Tibial nerve (tissue), 4 donors: Measurements from ENCODE around the gene NAP1L4. TPM values are rescaled to one million over a fixed set of nuclear protein-coding genes. Genes with fewer than 3 reads are reported as not detected.
A peak's percentile ranks its signal among the peaks of the same experiment; 100 is the strongest.

ENCODE experiments used
- DNase-seq, 2 donors: peaks; one replicate each; pipeline ENCODE4 v3.0.0-alpha.2; 2019; ENCODE audit warnings: low spot score in 2 of 2
- H3K27ac ChIP-seq, 4 donors: fragments of 200-600 bp; sonication (generic) in 3 of 4; one replicate each; pipeline ENCODE4 v1.5.1; 2017 to 2019; ENCODE audit warnings: mild to moderate bottlenecking in 1 of 4
- H3K27me3 ChIP-seq, 2 donors: fragments of 200-600 bp; sonication (generic) in 1 of 2; one replicate each; pipeline versions ENCODE4 v1.5.1 to v1.6.0; 2017 to 2019
- H3K36me3 ChIP-seq, 3 donors: fragments of 200-600 bp; sonication (generic); one replicate each; pipeline ENCODE4 v1.5.1; 2018 to 2019
- H3K4me1 ChIP-seq, 4 donors: fragments of 200-600 bp; sonication (generic) in 3 of 4; one replicate each; pipeline ENCODE4 v1.5.1; 2017 to 2019
- H3K4me3 ChIP-seq, 4 donors: fragments of 200-600 bp; sonication (generic) in 3 of 4; one replicate each; pipeline ENCODE4 v1.5.1; 2017 to 2019; ENCODE audit warnings: mild to moderate bottlenecking in 1 of 4, moderate library complexity in 1 of 4
- H3K9me3 ChIP-seq, 4 donors: fragments of 200-600 bp; sonication (generic) in 3 of 4; one replicate each; pipeline ENCODE4 v1.5.1; 2017 to 2019
- EP300 ChIP-seq, 2 donors: sonication (generic); formaldehyde crosslinking; IDR thresholded peaks; one replicate each; pipeline ENCODE4 v1.6.1; 2017; ENCODE audit warnings: antibody characterized with exemption in 2 of 2, mild to moderate bottlenecking in 1 of 2
- POLR2A ChIP-seq, 2 donors: fragments of 450-650 bp; IDR thresholded peaks; one replicate each; pipeline ENCODE4 v1.6.1; 2017; ENCODE audit warnings: antibody characterized with exemption in 2 of 2, mild to moderate bottlenecking in 2 of 2, moderate library complexity in 2 of 2
- WGBS, 2 donors: methylation state at CpG; one replicate each; pipeline ENCODE4 v1.1.5; 2018; 5-methylcytosine and 5-hydroxymethylcytosine counted together
- total RNA-seq, 4 donors: library from RNA; depleted of rRNA; stranded (reverse); fragments of >200 nt; gene quantifications; one replicate each; pipeline ENCODE4 v1.1.0, GENCODE V29; 2016
- TF ChIP-seq, protein P1 (sequence below), 5 experiments: fragments of 200-600 bp in 3 of 5; fragments of 450-650 bp in 2 of 5; sonication (generic) in 3 of 5; IDR thresholded peaks; one replicate each; pipeline ENCODE4 v1.5.1; 2016 to 2019; ENCODE audit warnings: antibody characterized with exemption in 5 of 5, mild to moderate bottlenecking in 3 of 5, moderate library complexity in 2 of 5

NAP1L4 gene, protein sequence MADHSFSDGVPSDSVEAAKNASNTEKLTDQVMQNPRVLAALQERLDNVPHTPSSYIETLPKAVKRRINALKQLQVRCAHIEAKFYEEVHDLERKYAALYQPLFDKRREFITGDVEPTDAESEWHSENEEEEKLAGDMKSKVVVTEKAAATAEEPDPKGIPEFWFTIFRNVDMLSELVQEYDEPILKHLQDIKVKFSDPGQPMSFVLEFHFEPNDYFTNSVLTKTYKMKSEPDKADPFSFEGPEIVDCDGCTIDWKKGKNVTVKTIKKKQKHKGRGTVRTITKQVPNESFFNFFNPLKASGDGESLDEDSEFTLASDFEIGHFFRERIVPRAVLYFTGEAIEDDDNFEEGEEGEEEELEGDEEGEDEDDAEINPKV
- 100 to 1,000 TPM in 2 of 4 donors, 10 to 100 TPM in 2; 94.3 to 129 (median 111) TPM for total RNA-seq

DNA sequence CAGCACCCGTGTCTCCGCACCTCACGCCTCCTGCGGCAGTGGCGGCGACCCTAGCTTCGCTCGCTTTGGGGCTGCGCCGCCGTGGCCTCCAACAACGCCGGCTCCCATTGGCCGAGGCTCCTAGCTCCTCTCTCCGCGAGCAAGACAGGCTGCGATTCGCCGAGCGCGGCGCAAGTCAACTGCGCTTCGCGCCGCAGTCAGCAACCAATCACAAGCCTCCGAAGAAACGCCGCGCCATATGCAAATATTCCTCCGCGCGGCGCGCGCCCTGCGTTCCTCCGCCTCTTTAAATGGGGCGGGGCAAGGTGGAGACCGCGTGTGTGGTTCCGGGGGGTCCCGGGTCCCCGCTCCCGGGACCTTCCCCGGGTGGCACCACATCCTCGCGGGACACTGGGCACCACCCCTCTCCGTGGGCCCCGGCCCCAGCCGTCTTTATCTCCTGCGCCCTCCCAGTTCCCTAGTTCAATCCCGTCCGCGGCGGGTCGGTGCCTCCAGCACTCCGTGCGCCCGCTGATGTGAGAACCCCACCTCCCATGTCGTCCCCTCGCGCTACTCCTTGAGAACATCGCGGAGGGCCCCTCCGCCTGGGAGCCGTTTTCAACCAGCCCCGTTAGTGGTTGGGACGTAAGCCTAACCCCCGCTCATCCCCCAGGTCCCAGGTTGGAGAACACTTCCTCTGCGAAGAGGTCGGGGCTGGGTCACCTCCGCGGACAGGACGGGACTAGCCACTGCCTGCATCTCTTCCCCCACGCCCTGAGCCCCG lies at the start of gene NAP1L4:
Gene NAP1L4, minus strand, starts transcription at position 96 of the 763 bp plus-strand sequence. CDS start 13,109 bp downstream, outside the sequence.
- no peaks in the 10 kb centered on the region for H3K36me3 ChIP-seq
- H3K27ac ChIP-seq: peak within 1 kb of the TSS; percentile 82 to 98 (median 92)
- H3K27me3 ChIP-seq: no peaks in the 10 kb centered on the region
- peak; percentile 72 to 86 for TF ChIP-seq EP300 (IDR thresholded peaks at IDR 0.05)
- TF ChIP-seq, protein P1, sequence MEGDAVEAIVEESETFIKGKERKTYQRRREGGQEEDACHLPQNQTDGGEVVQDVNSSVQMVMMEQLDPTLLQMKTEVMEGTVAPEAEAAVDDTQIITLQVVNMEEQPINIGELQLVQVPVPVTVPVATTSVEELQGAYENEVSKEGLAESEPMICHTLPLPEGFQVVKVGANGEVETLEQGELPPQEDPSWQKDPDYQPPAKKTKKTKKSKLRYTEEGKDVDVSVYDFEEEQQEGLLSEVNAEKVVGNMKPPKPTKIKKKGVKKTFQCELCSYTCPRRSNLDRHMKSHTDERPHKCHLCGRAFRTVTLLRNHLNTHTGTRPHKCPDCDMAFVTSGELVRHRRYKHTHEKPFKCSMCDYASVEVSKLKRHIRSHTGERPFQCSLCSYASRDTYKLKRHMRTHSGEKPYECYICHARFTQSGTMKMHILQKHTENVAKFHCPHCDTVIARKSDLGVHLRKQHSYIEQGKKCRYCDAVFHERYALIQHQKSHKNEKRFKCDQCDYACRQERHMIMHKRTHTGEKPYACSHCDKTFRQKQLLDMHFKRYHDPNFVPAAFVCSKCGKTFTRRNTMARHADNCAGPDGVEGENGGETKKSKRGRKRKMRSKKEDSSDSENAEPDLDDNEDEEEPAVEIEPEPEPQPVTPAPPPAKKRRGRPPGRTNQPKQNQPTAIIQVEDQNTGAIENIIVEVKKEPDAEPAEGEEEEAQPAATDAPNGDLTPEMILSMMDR (IDR thresholded peaks at IDR 0.05): peak in 2 of 5 experiments; percentile 3 to 39
- TF ChIP-seq POLR2A (IDR thresholded peaks at IDR 0.05): peak; percentile 44 to 86
- H3K9me3 ChIP-seq: no peaks in the 10 kb centered on the region
- WGBS, 2 donors: 0% methylated on average over 14 to 34 of the region's 77 CpGs
- H3K4me1 ChIP-seq: peaks cover 0 to 48% (median 35%) of the 10 kb centered on the region in 4 donors
- H3K4me3 ChIP-seq: peak within 1 kb of the TSS; percentile 68 to 90 (median 73)
- peak; percentile 91 to 95 for DNase-seq

DNA sequence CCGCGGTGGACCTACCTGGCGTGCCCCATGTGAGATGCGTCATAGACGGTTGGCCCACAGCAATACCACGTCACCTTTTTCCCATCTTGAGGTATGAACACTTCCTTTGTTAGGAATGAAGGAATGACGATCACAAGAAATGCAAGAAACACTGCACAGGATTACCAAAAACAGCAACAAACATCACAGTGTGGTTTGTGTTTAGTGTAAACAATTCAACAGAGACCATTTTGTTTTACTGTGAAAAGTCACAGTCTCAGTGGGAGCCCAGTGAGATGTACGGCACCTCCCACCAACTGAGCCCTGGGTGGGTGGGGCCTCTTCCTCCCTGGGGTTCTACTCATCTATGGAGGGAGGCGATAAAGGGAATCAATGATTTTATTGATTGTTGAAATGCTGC lies 48.8 kb upstream of the NAP1L4 start:
- H3K4me3 ChIP-seq: no peak overlapping the region
- DNase-seq: no peak
- no peak overlapping the region for H3K27ac ChIP-seq
- H3K36me3 ChIP-seq: peaks cover 0 to 75% (median 8%) of the 10 kb centered on the region in 3 donors
- no peaks in the 10 kb centered on the region for H3K27me3 ChIP-seq
- no peak for TF ChIP-seq EP300 (IDR thresholded peaks at IDR 0.05)
- TF ChIP-seq, protein P1 (IDR thresholded peaks at IDR 0.05): no peak
- TF ChIP-seq POLR2A (IDR thresholded peaks at IDR 0.05): no peak
- H3K9me3 ChIP-seq: no peaks in the 10 kb centered on the region
- peaks cover 0 to 42% (median 0%) of the 10 kb centered on the region in 4 donors for H3K4me1 ChIP-seq
- WGBS, 2 donors: 73 to 88% methylated on average over 9 of the region's 9 CpGs

DNA sequence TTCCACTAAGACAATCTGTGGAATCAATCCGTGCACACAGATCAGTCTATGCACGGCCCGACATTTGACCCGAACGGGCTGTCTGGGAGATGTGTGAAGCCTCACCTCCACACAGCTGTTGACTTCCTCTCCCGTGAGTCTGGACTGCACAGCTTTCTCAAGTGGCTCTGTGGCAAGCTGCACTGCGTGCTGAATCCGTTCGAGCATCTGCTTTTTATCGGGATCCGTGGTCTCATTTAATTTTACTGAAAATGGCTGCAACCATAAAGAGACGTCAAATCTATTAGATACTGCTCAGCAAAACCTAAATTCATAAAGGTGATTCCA lies 45.8 kb upstream of the NAP1L4 start:
- TF ChIP-seq EP300 (IDR thresholded peaks at IDR 0.05) (no peak), POLR2A (IDR thresholded peaks at IDR 0.05) (no peak)
- TF ChIP-seq, protein P1 (IDR thresholded peaks at IDR 0.05): no peak
- no peaks in the 10 kb centered on the region for H3K27me3 ChIP-seq
- no peak overlapping the region for H3K27ac ChIP-seq
- peaks cover 0 to 28% (median 0%) of the 10 kb centered on the region in 4 donors for H3K4me1 ChIP-seq
- 88 to 90% methylated on average over 12 of the region's 12 CpGs for WGBS, 2 donors
- peaks cover 4 to 80% (median 8%) of the 10 kb centered on the region in 3 donors for H3K36me3 ChIP-seq
- H3K9me3 ChIP-seq: no peaks in the 10 kb centered on the region
- no peak for DNase-seq
- H3K4me3 ChIP-seq: no peak overlapping the region

DNA sequence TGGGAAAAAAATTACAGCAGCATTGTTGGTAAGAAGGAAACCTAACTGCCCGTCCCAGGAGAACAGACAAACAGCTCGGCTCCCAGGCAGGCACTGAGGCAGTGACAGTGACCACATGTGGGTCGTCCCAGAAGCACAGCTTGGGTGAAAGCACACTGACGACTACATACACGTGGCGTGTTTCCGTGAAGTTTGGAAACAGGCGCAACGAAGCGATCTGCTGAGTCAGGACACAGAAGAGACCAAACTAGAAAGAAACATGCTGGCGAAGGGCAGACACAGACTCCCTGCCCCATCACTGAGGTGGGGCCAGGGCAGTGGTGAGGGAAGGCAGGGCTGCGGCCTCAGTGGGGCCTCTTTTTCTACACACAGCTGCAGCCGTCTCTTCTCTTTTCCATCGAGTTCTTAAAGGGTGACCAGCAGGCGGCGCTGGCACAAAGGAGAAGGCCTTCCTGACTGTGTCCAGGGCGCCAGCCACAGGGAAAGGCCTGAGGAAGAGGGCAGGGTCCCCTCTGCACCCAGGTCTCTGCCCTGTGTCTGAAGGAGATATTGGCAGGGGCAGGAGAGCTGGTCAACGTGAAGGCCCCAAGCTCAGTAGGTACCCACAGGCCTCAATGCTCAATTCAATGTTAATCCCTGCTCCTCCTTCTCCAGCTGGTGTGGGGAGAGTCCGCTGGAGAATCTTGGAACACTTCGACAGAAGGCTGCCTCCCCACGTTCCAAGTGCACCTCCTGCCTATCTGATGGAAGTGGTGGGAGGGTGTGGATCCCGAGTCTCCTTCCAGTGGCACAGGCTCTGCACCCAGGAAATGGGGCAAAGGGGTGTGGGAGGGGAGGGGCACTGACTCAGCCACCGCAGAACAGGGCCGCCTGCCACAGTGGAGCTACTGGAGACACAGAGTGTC lies 45.2 kb upstream of the NAP1L4 start:
- TF ChIP-seq, protein P1 (IDR thresholded peaks at IDR 0.05): peak; percentile 60 to 94 (median 69)
- TF ChIP-seq EP300 (IDR thresholded peaks at IDR 0.05): no peak
- no peak for TF ChIP-seq POLR2A (IDR thresholded peaks at IDR 0.05)
- DNase-seq: peak; percentile 79 to 93
- Histone ChIP-seq H3K36me3 (peaks cover 4 to 85% (median 8%) of the 10 kb centered on the region in 3 donors), H3K27me3 (no peaks in the 10 kb centered on the region), H3K4me3 (no peak overlapping the region), H3K27ac (peak overlapping the region in 2 of 4 donors; percentile 19 to 53), H3K9me3 (no peaks in the 10 kb centered on the region), H3K4me1 (peaks cover 0 to 23% (median 0%) of the 10 kb centered on the region in 4 donors)
- WGBS, 2 donors: 53% methylated on average over 22 to 24 of the region's 24 CpGs
